ENCODE measurements around the gene SPNS1. TPM values are rescaled to one million over a fixed set of nuclear protein-coding genes. Genes with fewer than 3 reads are reported as not detected.

The SPNS1 gene
- total and polyA plus RNA-seq, 2 of the 8 experiments (the other 6 are each of a cell fraction or from before 2014, with no cell fraction given) = 48.8 to 66.9 TPM

DNA sequence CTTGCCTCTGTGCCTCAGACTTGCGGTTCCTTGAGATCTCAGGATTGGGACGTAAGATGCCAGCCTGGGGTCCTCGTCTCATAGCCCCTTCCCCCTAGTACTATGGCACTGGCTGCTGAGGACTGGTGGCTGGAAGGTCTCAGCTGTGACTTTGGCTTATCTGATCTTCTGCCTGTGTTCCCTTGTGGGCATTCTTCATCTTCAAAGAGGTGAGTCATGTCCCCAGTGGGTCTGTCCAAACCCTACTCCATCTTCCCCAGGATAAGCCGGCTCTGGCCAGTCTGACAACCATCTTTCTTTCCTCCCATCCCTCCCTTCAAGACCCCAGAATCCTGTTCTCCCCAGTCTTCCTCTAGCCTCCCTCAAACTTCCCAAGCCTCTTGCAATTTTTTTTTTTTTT lies 39.2 kb upstream of the SPNS1 start:
- Histone ChIP-seq H3K4me2 (ENCODE audit: insufficient read depth in 1 of 2, low read depth in 2 of 2, low read length in 2 of 2) (peak overlapping the region in 1 of 2 experiments; percentile 59; a peak in 1 of 4 replicates), H3K14ac (ENCODE audit: insufficient read length) (no peak overlapping the region), H4K91ac (replicated peaks; ENCODE audit: insufficient read length, low read length) (no peak overlapping the region), H2BK12ac (ENCODE audit: low read depth, low read length) (no peak overlapping the region), H3K79me2 (ENCODE audit: control insufficient read depth in 1 of 2, insufficient read depth in 2 of 2, low read length in 2 of 2) (no peaks in the 10 kb centered on the region), H3K4me1 (replicated peaks in 1 of 4; ENCODE audit: control insufficient read depth in 3 of 4, insufficient read depth in 4 of 4, low read length in 3 of 4) (no peaks in the 10 kb centered on the region; a peak in 1 of 7 replicates), H3K23ac (ENCODE audit: insufficient read length) (no peak overlapping the region), H2BK120ac (replicated peaks; ENCODE audit: low read depth, low read length) (no peak overlapping the region), H3K4ac (replicated peaks; ENCODE audit: insufficient read length, low read depth, low read length) (no peak overlapping the region), H2BK15ac (ENCODE audit: low read length) (no peak overlapping the region), H3K36me3 (ENCODE audit: control insufficient read depth in 2 of 4, insufficient read depth in 4 of 4, low read length in 3 of 4) (no peaks in the 10 kb centered on the region), H2BK20ac (ENCODE audit: low read length) (no peak overlapping the region), H4K8ac (ENCODE audit: extremely low read depth, insufficient read depth, low read length) (no peak overlapping the region), H3K9me3 (ENCODE audit: insufficient read depth in 2 of 2, low read depth in 1 of 2, low read length in 1 of 2) (no peaks in the 10 kb centered on the region), H2AK5ac (ENCODE audit: low read depth, low read length) (no peak overlapping the region), H2BK5ac (ENCODE audit: low read depth, low read length) (no peak overlapping the region), H2AFZ (ENCODE audit: low read length) (no peak overlapping the region), H3K56ac (replicated peaks; ENCODE audit: insufficient read length, low read depth, low read length) (no peak overlapping the region), H3K27me3 (replicated peaks in 1 of 4; ENCODE audit: control insufficient read depth in 3 of 4, extremely low read depth in 1 of 4, insufficient read depth in 3 of 4, low read length in 3 of 4) (no peaks in the 10 kb centered on the region), H3K23me2 (ENCODE audit: low read depth, low read length) (peaks cover 2% of the 10 kb centered on the region; the same call in 1 of the 2 replicates), H3K18ac (ENCODE audit: extremely low read depth, low read length) (no peak overlapping the region), H3K79me1 (ENCODE audit: low read depth, low read length) (no peaks in the 10 kb centered on the region), H3K4me3 (ENCODE audit: extremely low read depth in 1 of 4, insufficient read depth in 2 of 4, low read depth in 3 of 4, low read length in 4 of 4) (no peak overlapping the region), H3K9ac (replicated peaks in 1 of 4; ENCODE audit: extremely low read depth in 1 of 4, low read depth in 3 of 4, low read length in 3 of 4) (no peak overlapping the region), H4K20me1 (replicated peaks in 1 of 2; ENCODE audit: control insufficient read depth in 1 of 2, insufficient read depth in 2 of 2, low read length in 2 of 2) (no peaks in the 10 kb centered on the region), H4K5ac (ENCODE audit: insufficient read length, low read depth, low read length) (no peak overlapping the region), H3K27ac (ENCODE audit: low read depth, low read length) (no peak overlapping the region)
- ChIA-PET CTCF (ENCODE audit: partially characterized antibody) (interaction anchor here (1.5 to 1.7 kb wide), 2 partner anchors 10 to 61 kb away, joined by 8 to 16 read pairs; no protein-coding TSS in a partner anchor), POLR2A (ENCODE audit: partially characterized antibody) (interaction anchor here (2.3 to 3.3 kb wide), 2 partner anchors 9 to 113 kb away, joined by 7 to 23 read pairs; partner anchors contain the start of genes ATXN2L and RABEP2)
- DNase-seq (ENCODE audit: low read depth in 1 of 2, low spot score in 2 of 2) (no peak), FAIRE-seq (no peak)
- 88% methylated on average over 4 of the region's 4 CpGs; no CpG with 5 or more reads in 1 of the 2 experiments for WGBS, 2 experiments (ENCODE audit: extremely low coverage in 1 of 2, insufficient coverage in 1 of 2, insufficient read length in 1 of 2, insufficient replicate concordance in 2 of 2, low coverage in 1 of 2, low lambda C conversion rate in 2 of 2, missing lambda C conversion rate in 1 of 2)
- TF ChIP-seq CREB1 (IDR thresholded peaks at IDR 0.05) (no peak), SP2 (IDR thresholded peaks at IDR 0.05; ENCODE audit: low read length) (no peak), TCF12 (IDR thresholded peaks at IDR 0.05; ENCODE audit: low read depth, low read length) (no peak), SRF (IDR thresholded peaks at IDR 0.05; ENCODE audit: low read depth, low read length) (no peak), TBP (IDR thresholded peaks at IDR 0.05; ENCODE audit: low read depth, low read length) (no peak), EGR1 (IDR thresholded peaks at IDR 0.05; ENCODE audit: borderline replicate concordance, low read depth, low read length) (no peak), RXRA (IDR thresholded peaks at IDR 0.05; ENCODE audit: insufficient read depth, low read depth, low read length) (no peak), TAF1 (IDR thresholded peaks at IDR 0.05; ENCODE audit: low read depth, low read length) (no peak), SIRT6 (IDR thresholded peaks at IDR 0.05; ENCODE audit: low read length) (no peak), FOSL1 (IDR thresholded peaks at IDR 0.05; ENCODE audit: insufficient read depth, low read depth, low read length) (no peak)
- TF ChIP-seq, protein P1, sequence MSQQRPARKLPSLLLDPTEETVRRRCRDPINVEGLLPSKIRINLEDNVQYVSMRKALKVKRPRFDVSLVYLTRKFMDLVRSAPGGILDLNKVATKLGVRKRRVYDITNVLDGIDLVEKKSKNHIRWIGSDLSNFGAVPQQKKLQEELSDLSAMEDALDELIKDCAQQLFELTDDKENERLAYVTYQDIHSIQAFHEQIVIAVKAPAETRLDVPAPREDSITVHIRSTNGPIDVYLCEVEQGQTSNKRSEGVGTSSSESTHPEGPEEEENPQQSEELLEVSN (IDR thresholded peaks at IDR 0.05) = no peak
- TF ChIP-seq, protein P2, sequence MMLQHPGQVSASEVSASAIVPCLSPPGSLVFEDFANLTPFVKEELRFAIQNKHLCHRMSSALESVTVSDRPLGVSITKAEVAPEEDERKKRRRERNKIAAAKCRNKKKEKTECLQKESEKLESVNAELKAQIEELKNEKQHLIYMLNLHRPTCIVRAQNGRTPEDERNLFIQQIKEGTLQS (IDR thresholded peaks at IDR 0.05; ENCODE audit: insufficient read depth, low read depth, low read length) = no peak

All from H1 (cell line).